Ascending aorta (tissue), 2 donors: ENCODE measurements around the gene NOX3. TPM values are rescaled to one million over a fixed set of nuclear protein-coding genes. Genes with fewer than 3 reads are reported as not detected.
"Not testable (repeated sequence)": the region's sequence is repeated elsewhere in the genome, so short reads cannot be mapped to it uniquely, and the experiment has no call there.

Experiments used
- DNase-seq, 2 donors: peaks; one replicate each; pipeline ENCODE4 v3.0.0-alpha.2; 2019; ENCODE audit warnings: low spot score in 2 of 2
- H3K27ac ChIP-seq, 2 donors: fragments of 200-600 bp; sonication (generic); one replicate each; pipeline ENCODE4 v1.5.1; 2016 to 2017; ENCODE audit warnings: mild to moderate bottlenecking in 1 of 2
- H3K27me3 ChIP-seq: fragments of 200-600 bp; sonication (generic); one replicate; pipeline ENCODE4 v1.5.1; 2017
- H3K36me3 ChIP-seq, 2 donors: fragments of 200-600 bp; sonication (generic); one replicate each; pipeline ENCODE4 v1.5.1; 2016
- H3K4me1 ChIP-seq, 2 donors: fragments of 200-600 bp; sonication (generic); one replicate each; pipeline ENCODE4 v1.5.1; 2016 to 2017; ENCODE audit warnings: mild to moderate bottlenecking in 1 of 2
- H3K4me3 ChIP-seq, 2 donors: fragments of 200-600 bp; sonication (generic); one replicate each; pipeline ENCODE4 v1.5.1; 2016 to 2017; ENCODE audit warnings: mild to moderate bottlenecking in 1 of 2
- H3K9me3 ChIP-seq, 2 donors: fragments of 200-600 bp; sonication (generic); one replicate each; pipeline ENCODE4 v1.5.1; 2016
- intact Hi-C: fragments of 100-400 bp; cut with DNase I; formaldehyde crosslinking; loops from one replicate; pipeline ENCODE4 v1.15.1; 2023
- total RNA-seq: library from RNA; depleted of rRNA; stranded (reverse); fragments of >200 nt; gene quantifications from one replicate; pipeline ENCODE4 v1.1.0, GENCODE V29; 2016
- TF ChIP-seq, protein P1 (sequence below), 3 experiments: fragments of 200-600 bp in 2 of 3; fragments of 450-650 bp in 1 of 3; sonication (generic) in 2 of 3; IDR thresholded peaks; one replicate each; pipeline ENCODE4 v1.5.1; 2016 to 2019; ENCODE audit warnings: antibody characterized with exemption in 3 of 3, mild to moderate bottlenecking in 1 of 3, moderate library complexity in 1 of 3

NOX3 gene
- total RNA-seq, 1 donor from 2014 or later: not detected

- Histone ChIP-seq H3K27me3 (no peaks in the 10 kb centered on the region), H3K9me3 (no peaks in the 10 kb centered on the region), H3K27ac (no peak overlapping the region), H3K4me3 (no peak overlapping the region), H3K36me3 (no peaks in the 10 kb centered on the region), H3K4me1 (no peaks in the 10 kb centered on the region)
- intact Hi-C loops: no loop called here
- DNase-seq: no peak
- TF ChIP-seq, protein P1, sequence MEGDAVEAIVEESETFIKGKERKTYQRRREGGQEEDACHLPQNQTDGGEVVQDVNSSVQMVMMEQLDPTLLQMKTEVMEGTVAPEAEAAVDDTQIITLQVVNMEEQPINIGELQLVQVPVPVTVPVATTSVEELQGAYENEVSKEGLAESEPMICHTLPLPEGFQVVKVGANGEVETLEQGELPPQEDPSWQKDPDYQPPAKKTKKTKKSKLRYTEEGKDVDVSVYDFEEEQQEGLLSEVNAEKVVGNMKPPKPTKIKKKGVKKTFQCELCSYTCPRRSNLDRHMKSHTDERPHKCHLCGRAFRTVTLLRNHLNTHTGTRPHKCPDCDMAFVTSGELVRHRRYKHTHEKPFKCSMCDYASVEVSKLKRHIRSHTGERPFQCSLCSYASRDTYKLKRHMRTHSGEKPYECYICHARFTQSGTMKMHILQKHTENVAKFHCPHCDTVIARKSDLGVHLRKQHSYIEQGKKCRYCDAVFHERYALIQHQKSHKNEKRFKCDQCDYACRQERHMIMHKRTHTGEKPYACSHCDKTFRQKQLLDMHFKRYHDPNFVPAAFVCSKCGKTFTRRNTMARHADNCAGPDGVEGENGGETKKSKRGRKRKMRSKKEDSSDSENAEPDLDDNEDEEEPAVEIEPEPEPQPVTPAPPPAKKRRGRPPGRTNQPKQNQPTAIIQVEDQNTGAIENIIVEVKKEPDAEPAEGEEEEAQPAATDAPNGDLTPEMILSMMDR (IDR thresholded peaks at IDR 0.05): no peak
These were observed 82.4 kb downstream of the NOX3 start for GRCh38 chr6:155373276-155373675.

- Histone ChIP-seq H3K4me3 (no peak overlapping the region), H3K27ac (no peak overlapping the region), H3K4me1 (no peaks in the 10 kb centered on the region), H3K27me3 (no peaks in the 10 kb centered on the region), H3K9me3 (no peaks in the 10 kb centered on the region), H3K36me3 (no peaks in the 10 kb centered on the region)
- intact Hi-C loops: no loop called here
- DNase-seq: no peak
- TF ChIP-seq, protein P1 (IDR thresholded peaks at IDR 0.05): no peak
These were observed 83.4 kb downstream of the NOX3 start for GRCh38 chr6:155372256-155372655.

GRCh38 chr6:155371230-155371629 lies 84.4 kb downstream of the NOX3 start:
- TF ChIP-seq, protein P1 (IDR thresholded peaks at IDR 0.05): no peak
- Histone ChIP-seq H3K36me3 (no peaks in the 10 kb centered on the region), H3K27ac (no peak overlapping the region), H3K27me3 (no peaks in the 10 kb centered on the region), H3K4me1 (no peaks in the 10 kb centered on the region), H3K9me3 (no peaks in the 10 kb centered on the region), H3K4me3 (no peak overlapping the region)
- intact Hi-C loops: no loop called here
- DNase-seq: no peak

- Histone ChIP-seq H3K4me3 (no peak overlapping the region), H3K9me3 (no peaks in the 10 kb centered on the region), H3K27ac (no peak overlapping the region), H3K36me3 (no peaks in the 10 kb centered on the region), H3K4me1 (no peaks in the 10 kb centered on the region), H3K27me3 (no peaks in the 10 kb centered on the region)
- intact Hi-C loops: no loop called here
- DNase-seq: no peak
- TF ChIP-seq, protein P1 (IDR thresholded peaks at IDR 0.05): no peak
These were observed 89.3 kb downstream of the NOX3 start for GRCh38 chr6:155366325-155366724.

- H3K27ac ChIP-seq: no peak overlapping the region
- H3K4me3 ChIP-seq: no peak overlapping the region
- H3K36me3 ChIP-seq: no peaks in the 10 kb centered on the region
- intact Hi-C loops: no loop called here
- no peaks in the 10 kb centered on the region for H3K4me1 ChIP-seq
- peaks cover 0 to 3% of the 10 kb centered on the region in 2 donors for H3K9me3 ChIP-seq
- no peaks in the 10 kb centered on the region for H3K27me3 ChIP-seq
- TF ChIP-seq, protein P1 (IDR thresholded peaks at IDR 0.05): no peak
- DNase-seq: no peak
These were observed 90.7 kb downstream of the NOX3 start for GRCh38 chr6:155364844-155365437.

DNA sequence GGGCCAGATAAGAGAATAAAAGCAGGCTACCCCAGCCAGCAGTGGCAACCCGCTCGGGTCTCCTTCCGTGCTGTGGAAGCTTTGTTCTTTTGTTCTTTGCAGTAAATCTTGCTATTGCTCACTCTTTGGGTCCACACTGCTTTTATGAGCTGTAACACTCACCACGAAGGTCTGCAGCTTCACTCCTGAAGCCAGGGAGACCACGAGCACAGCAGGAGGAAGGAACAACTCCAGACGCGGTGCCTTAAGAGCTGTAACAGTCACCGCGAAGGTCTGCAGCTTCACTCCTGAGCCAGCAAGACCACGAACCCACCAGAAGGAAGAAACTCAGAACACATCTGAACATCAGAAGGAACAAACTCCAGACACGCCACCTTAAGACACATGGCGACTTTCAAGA lies 91.6 kb downstream of the NOX3 start:
- H3K4me1 ChIP-seq, H3K36me3 ChIP-seq, H3K4me3 ChIP-seq, H3K27ac ChIP-seq, H3K27me3 ChIP-seq, intact Hi-C loops, H3K9me3 ChIP-seq, DNase-seq: not testable (repeated sequence)

- H3K27me3 ChIP-seq, intact Hi-C loops, H3K4me1 ChIP-seq, H3K4me3 ChIP-seq, DNase-seq, H3K27ac ChIP-seq, H3K36me3 ChIP-seq, H3K9me3 ChIP-seq: not testable (repeated sequence)
These were observed 92.5 kb downstream of the NOX3 start for GRCh38 chr6:155362968-155363632.
